Measurements from ENCODE around the gene GKN2. TPM values are rescaled to one million over a fixed set of nuclear protein-coding genes. Genes with fewer than 3 reads are reported as not detected.

The GKN2 gene
- total and polyA plus RNA-seq, 9 of the 15 experiments (the other 6 are each of a cell fraction or from before 2014, with no cell fraction given), result not detected

DNA sequence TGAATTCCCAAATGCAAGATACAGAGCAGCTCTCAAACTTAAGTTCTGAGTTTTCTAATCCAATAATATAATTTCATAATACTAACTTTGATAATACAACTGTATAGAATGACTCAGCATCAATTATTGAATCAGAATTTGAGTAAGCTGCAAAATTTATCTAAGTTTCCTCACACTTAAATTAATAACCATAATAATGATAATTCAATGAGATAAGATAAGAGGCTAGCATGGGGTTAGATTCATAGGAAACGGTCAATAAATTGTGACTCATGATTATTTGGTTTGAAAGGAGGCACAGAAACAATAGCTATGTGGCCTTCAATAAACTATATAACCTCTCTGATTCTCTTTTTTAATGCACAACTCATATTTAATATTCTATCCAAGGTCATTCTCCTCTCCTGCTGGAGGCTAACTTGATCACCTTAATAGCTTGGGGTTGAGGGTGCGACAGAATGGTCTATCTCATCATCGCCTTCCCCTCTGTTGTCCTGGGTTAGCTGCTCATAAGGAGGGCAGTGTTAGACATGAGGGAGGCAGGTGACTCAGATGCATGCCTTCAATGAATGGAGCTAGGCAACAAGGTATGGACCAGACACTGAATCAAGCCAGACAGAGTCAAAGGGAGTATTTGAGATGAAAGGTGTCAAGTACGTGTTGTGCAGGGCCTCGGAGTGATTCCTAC, 45.3 kb downstream of the GKN2 start (continued):
- TF ChIP-seq, protein P1, sequence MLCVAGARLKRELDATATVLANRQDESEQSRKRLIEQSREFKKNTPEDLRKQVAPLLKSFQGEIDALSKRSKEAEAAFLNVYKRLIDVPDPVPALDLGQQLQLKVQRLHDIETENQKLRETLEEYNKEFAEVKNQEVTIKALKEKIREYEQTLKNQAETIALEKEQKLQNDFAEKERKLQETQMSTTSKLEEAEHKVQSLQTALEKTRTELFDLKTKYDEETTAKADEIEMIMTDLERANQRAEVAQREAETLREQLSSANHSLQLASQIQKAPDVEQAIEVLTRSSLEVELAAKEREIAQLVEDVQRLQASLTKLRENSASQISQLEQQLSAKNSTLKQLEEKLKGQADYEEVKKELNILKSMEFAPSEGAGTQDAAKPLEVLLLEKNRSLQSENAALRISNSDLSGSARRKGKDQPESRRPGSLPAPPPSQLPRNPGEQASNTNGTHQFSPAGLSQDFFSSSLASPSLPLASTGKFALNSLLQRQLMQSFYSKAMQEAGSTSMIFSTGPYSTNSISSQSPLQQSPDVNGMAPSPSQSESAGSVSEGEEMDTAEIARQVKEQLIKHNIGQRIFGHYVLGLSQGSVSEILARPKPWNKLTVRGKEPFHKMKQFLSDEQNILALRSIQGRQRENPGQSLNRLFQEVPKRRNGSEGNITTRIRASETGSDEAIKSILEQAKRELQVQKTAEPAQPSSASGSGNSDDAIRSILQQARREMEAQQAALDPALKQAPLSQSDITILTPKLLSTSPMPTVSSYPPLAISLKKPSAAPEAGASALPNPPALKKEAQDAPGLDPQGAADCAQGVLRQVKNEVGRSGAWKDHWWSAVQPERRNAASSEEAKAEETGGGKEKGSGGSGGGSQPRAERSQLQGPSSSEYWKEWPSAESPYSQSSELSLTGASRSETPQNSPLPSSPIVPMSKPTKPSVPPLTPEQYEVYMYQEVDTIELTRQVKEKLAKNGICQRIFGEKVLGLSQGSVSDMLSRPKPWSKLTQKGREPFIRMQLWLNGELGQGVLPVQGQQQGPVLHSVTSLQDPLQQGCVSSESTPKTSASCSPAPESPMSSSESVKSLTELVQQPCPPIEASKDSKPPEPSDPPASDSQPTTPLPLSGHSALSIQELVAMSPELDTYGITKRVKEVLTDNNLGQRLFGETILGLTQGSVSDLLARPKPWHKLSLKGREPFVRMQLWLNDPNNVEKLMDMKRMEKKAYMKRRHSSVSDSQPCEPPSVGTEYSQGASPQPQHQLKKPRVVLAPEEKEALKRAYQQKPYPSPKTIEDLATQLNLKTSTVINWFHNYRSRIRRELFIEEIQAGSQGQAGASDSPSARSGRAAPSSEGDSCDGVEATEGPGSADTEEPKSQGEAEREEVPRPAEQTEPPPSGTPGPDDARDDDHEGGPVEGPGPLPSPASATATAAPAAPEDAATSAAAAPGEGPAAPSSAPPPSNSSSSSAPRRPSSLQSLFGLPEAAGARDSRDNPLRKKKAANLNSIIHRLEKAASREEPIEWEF (CRISPR knock-in tag; IDR thresholded peaks at IDR 0.05), result 0 out of 2 replicates have a peak, but pooled peaks have one; percentile 34
- TF ChIP-seq ZNF316 (IDR thresholded peaks at IDR 0.05), result peak; percentile 10; the same call in 1 of the 2 replicates
- TF ChIP-seq GTF2A2 (tag; IDR thresholded peaks at IDR 0.05), result 0 out of 2 replicates have a peak, but pooled peaks have one; percentile 25

DNA sequence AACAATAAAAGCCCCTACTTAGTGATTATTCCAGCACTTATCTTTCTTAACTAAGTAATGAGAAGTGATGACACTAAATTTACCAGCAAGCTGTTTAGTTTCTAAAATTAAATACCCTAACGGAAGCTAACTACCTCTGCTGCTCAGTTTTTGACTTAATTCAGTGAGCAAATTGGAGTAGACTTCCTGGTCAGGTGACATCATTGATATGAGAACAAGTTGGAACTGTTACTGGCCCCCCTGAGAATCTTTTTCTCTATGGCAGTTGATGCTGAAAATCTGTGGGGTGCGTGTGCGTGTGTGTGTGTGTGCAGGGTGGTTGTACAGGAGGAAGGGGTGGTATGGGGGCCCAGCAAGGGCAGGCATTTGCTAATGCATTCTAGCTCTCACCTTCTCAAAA, 46.0 kb downstream of the GKN2 start:
- H3K9me3 ChIP-seq (replicated peaks; ENCODE audit: control insufficient read depth, insufficient read depth, low read depth, low read length), result no peaks in the 10 kb centered on the region
- H3K4me3 ChIP-seq, result no peak overlapping the region
- BruUV-seq (replicated peaks), result no TSS peak
- CTCF ChIA-PET (ENCODE audit: low intra/inter-chr PET ratio), result no interaction called here
- no peaks in the 10 kb centered on the region for H4K20me1 ChIP-seq (replicated peaks; ENCODE audit: control insufficient read depth, insufficient read depth, low read length)
- H3K9ac ChIP-seq (ENCODE audit: insufficient read depth in 1 of 2, low read depth in 2 of 2, low read length in 2 of 2), result no peak overlapping the region
- H3K27ac ChIP-seq (ENCODE audit: extremely low read depth, low read depth, low read length), result no peak overlapping the region
- no peaks in the 10 kb centered on the region for H3K27me3 ChIP-seq (ENCODE audit: control insufficient read depth in 2 of 2, insufficient read depth in 2 of 2, low read length in 2 of 2)
- no peak overlapping the region for H3K4me2 ChIP-seq (ENCODE audit: insufficient read depth, low read length)
- FAIRE-seq (no peak), DNase-seq (ENCODE audit: extremely low read depth in 1 of 4, low spot score in 3 of 4) (no peak), ATAC-seq (no peak)
- intact Hi-C loops (cut with micrococcal nuclease), result no loop called here
- peaks cover 12 to 33% of the 10 kb centered on the region in 2 experiments for H3K4me1 ChIP-seq (replicated peaks in 1 of 2; ENCODE audit: control insufficient read depth in 2 of 2, insufficient read depth in 2 of 2, low read length in 2 of 2)
- in situ Hi-C loops (cut with MboI), result no loop called here
- no peaks in the 10 kb centered on the region for H3K36me3 ChIP-seq (ENCODE audit: control insufficient read depth, insufficient read depth, low read length)
- no peak overlapping the region for H2AFZ ChIP-seq (ENCODE audit: low read depth, low read length)
- no peaks in the 10 kb centered on the region for H3K79me2 ChIP-seq (ENCODE audit: control insufficient read depth, insufficient read depth, low read length)
- 75% methylated on average over 3 of the region's 3 CpGs for whole genome bisulfite sequencing (ENCODE audit: insufficient coverage, low coverage, missing lambda C conversion rate)
- POLR2A ChIA-PET, result interaction anchor here (1.0 kb wide), 1 partner anchor 19 kb away, joined by 3 read pairs; no protein-coding TSS in a partner anchor
- H3K9me1 ChIP-seq (ENCODE audit: control insufficient read depth, insufficient read depth, low read length), result no peaks in the 10 kb centered on the region
- TF ChIP-seq ZNF124 (CRISPR knock-in tag; IDR thresholded peaks at IDR 0.05) (no peak), NFATC3 (IDR thresholded peaks at IDR 0.05) (no peak)

All from K562 (cell line).